Upper lobe of left lung (tissue), 4 donors: ENCODE measurements around the gene RABEPK.

Source experiments
- EP300 ChIP-seq, 4 donors: sonication (generic); formaldehyde crosslinking; IDR thresholded peaks; one replicate each; pipeline ENCODE4 v1.5.1; 2017; ENCODE audit warnings: antibody characterized with exemption in 4 of 4, control low read depth in 2 of 4
- POLR2A ChIP-seq, 4 donors: fragments of 450-650 bp; IDR thresholded peaks; one replicate each; pipeline ENCODE4 v1.5.1; 2016 to 2017; ENCODE audit warnings: antibody characterized with exemption in 4 of 4, mild to moderate bottlenecking in 2 of 4
- POLR2AphosphoS5 ChIP-seq, 2 donors: sonication (generic); formaldehyde crosslinking; IDR thresholded peaks; one replicate each; pipeline ENCODE4 v1.5.1; 2017; ENCODE audit warnings: antibody characterized with exemption in 2 of 2
- TF ChIP-seq, protein P1 (sequence below), 6 experiments: fragments of 450-650 bp in 4 of 6; fragments of 200-600 bp in 2 of 6; sonication (generic) in 2 of 6; IDR thresholded peaks; one replicate each; pipeline ENCODE4 v1.5.1; 2016 to 2019; ENCODE audit warnings: antibody characterized with exemption in 6 of 6

- TF ChIP-seq, protein P1, sequence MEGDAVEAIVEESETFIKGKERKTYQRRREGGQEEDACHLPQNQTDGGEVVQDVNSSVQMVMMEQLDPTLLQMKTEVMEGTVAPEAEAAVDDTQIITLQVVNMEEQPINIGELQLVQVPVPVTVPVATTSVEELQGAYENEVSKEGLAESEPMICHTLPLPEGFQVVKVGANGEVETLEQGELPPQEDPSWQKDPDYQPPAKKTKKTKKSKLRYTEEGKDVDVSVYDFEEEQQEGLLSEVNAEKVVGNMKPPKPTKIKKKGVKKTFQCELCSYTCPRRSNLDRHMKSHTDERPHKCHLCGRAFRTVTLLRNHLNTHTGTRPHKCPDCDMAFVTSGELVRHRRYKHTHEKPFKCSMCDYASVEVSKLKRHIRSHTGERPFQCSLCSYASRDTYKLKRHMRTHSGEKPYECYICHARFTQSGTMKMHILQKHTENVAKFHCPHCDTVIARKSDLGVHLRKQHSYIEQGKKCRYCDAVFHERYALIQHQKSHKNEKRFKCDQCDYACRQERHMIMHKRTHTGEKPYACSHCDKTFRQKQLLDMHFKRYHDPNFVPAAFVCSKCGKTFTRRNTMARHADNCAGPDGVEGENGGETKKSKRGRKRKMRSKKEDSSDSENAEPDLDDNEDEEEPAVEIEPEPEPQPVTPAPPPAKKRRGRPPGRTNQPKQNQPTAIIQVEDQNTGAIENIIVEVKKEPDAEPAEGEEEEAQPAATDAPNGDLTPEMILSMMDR (IDR thresholded peaks at IDR 0.05) = no peak
- TF ChIP-seq EP300 (IDR thresholded peaks at IDR 0.05) = no peak
- TF ChIP-seq POLR2A (IDR thresholded peaks at IDR 0.05) = no peak
- no peak for TF ChIP-seq POLR2AphosphoS5 (IDR thresholded peaks at IDR 0.05)
Measured at GRCh38 chr9:125271081-125271480, 70.7 kb downstream of the RABEPK start.
